Motor neuron (in vitro differentiated cells): ENCODE results near the gene BIRC5. TPM values are rescaled to one million over a fixed set of nuclear protein-coding genes. Genes with fewer than 3 reads are reported as not detected.
"Not testable (repeated sequence)": the region's sequence is repeated elsewhere in the genome, so short reads cannot be mapped to it uniquely, and the experiment has no call there.

Source experiments
- ATAC-seq, 8 experiments: fragments of 200-7000 bp; cut with Tn5 transposase; replicated peaks in 6 of 8; 2 replicates each; pipeline ENCODE4 v1.8.0; 2021; ENCODE audit warnings: mild to moderate bottlenecking in 8 of 8, moderate library complexity in 8 of 8
- H3K27ac ChIP-seq, 2 donors: fragments of 250-450 bp; sonication (Bioruptor Pico); 2 replicates each; pipeline ENCODE4 v1.9.0; 2021; ENCODE audit warnings: antibody characterized with exemption in 2 of 2, mild to moderate bottlenecking in 2 of 2, moderate library complexity in 1 of 2
- H3K4me1 ChIP-seq, 2 donors: fragments of 250-450 bp; sonication (Bioruptor Pico); replicated peaks in 1 of 2; 2 replicates each; pipeline ENCODE4 v1.6.1; 2021; ENCODE audit warnings: antibody characterized with exemption in 2 of 2, mild to moderate bottlenecking in 2 of 2, moderate library complexity in 1 of 2
- H3K4me3 ChIP-seq, 5 donors: fragments of 250-450 bp; sonication (Bioruptor Pico); 2 replicates each; pipeline ENCODE4 v1.9.0; 2021; ENCODE audit warnings: antibody characterized with exemption in 5 of 5, mild to moderate bottlenecking in 5 of 5, moderate library complexity in 4 of 5
- WGBS, 10 experiments: fragments of 450-650 bp; shearing (Covaris generic); methylation state at CpG; one replicate each; pipeline ENCODE4 v1.0.0; 2022; 5-methylcytosine and 5-hydroxymethylcytosine counted together
- in situ Hi-C, 9 experiments: fragments of 400-800 bp; cut with MboI; loops; one replicate each; pipeline ENCODE4 v1.15.0; 2021; ENCODE audit warnings: low sequenced_read_pairs in 9 of 9, low pct_unique_long_range_greater_than_20kb in 2 of 9; ENCODE audit not compliant: unreplicated experiment in 9 of 9
- total RNA-seq, 8 experiments: library from RNA; unstranded; fragments of 300-600 nt; gene quantifications; 2 replicates each; pipeline versions ENCODE4 v1.2.3 to v1.2.4, GENCODE V29; 2022

Gene BIRC5
- total RNA-seq, 8 experiments from 2014 or later, result 0.46 to 72.6 (median 3.1) TPM

GRCh38 chr17:78231991-78232858, 18.2 kb downstream of the BIRC5 start:
- peak overlapping the region in 3 of 5 donors; percentile 10 to 17 (median 10) for H3K4me3 ChIP-seq
- H3K27ac ChIP-seq, result no peak overlapping the region
- in situ Hi-C loops, result no loop called here
- 27 to 38% methylated on average over 3 to 8 of the region's 55 CpGs; no CpG with 5 or more reads in 8 of the 10 experiments for WGBS, 10 experiments
- peak; percentile 42 to 79 (median 52) for ATAC-seq
- peaks cover 16 to 36% of the 10 kb centered on the region in 2 donors for H3K4me1 ChIP-seq

- Histone ChIP-seq H3K4me1 (peaks cover 20 to 33% of the 10 kb centered on the region in 2 donors), H3K27ac (no peak overlapping the region), H3K4me3 (no peak overlapping the region)
- 80 to 94% methylated on average over 1 to 2 of the region's 2 CpGs; no CpG with 5 or more reads in 8 of the 10 experiments for WGBS, 10 experiments
- peak in 2 of 8 experiments; percentile 10 to 29 for ATAC-seq
- in situ Hi-C loops, result no loop called here
Observed at GRCh38 chr17:78232859-78233173, 18.8 kb downstream of the BIRC5 start.

- WGBS, 10 experiments, result 82 to 100% (median 93%) methylated on average over 1 to 5 of the region's 10 CpGs; no CpG with 5 or more reads in 6 of the 10 experiments
- in situ Hi-C loops, result no loop called here
- ATAC-seq, result no peak
- Histone ChIP-seq H3K4me1 (peaks cover 19 to 26% of the 10 kb centered on the region in 2 donors), H3K4me3 (no peak overlapping the region), H3K27ac (no peak overlapping the region)
Observed at GRCh38 chr17:78233678-78234077, 19.6 kb downstream of the BIRC5 start.

GRCh38 chr17:78234261-78234865, 20.3 kb downstream of the BIRC5 start:
- H3K4me1 ChIP-seq, result peaks cover 19 to 26% of the 10 kb centered on the region in 2 donors
- ATAC-seq, result no peak
- WGBS, 10 experiments, result 70 to 100% (median 81%) methylated on average over 1 to 6 of the region's 17 CpGs; no CpG with 5 or more reads in 5 of the 10 experiments
- no peak overlapping the region for H3K27ac ChIP-seq
- in situ Hi-C loops, result no loop called here
- no peak overlapping the region for H3K4me3 ChIP-seq

GRCh38 chr17:78235022-78235421, 21.0 kb downstream of the BIRC5 start:
- H3K27ac ChIP-seq, ATAC-seq, H3K4me3 ChIP-seq, in situ Hi-C loops: not testable (repeated sequence)
- peaks cover 19 to 26% of the 10 kb centered on the region in 2 donors for H3K4me1 ChIP-seq
- WGBS, 10 experiments, result 83 to 100% (median 95%) methylated on average over 1 to 5 of the region's 6 CpGs; no CpG with 5 or more reads in 3 of the 10 experiments

- Histone ChIP-seq H3K27ac (no peak overlapping the region), H3K4me1 (peaks cover 19 to 26% of the 10 kb centered on the region in 2 donors), H3K4me3 (no peak overlapping the region)
- in situ Hi-C loops, result no loop called here
- ATAC-seq, result no peak
- WGBS, 10 experiments, result 78% methylated on average over 5 of the region's 8 CpGs; no CpG with 5 or more reads in 9 of the 10 experiments
Observed at GRCh38 chr17:78235885-78236284, 21.8 kb downstream of the BIRC5 start.

GRCh38 chr17:78236362-78237127, 22.5 kb downstream of the BIRC5 start:
- Histone ChIP-seq H3K27ac (peak overlapping the region in 1 of 2 donors; percentile 29), H3K4me1 (peaks cover 14 to 20% of the 10 kb centered on the region in 2 donors), H3K4me3 (no peak overlapping the region)
- WGBS, 10 experiments, result 80 to 100% (median 88%) methylated on average over 2 to 7 of the region's 20 CpGs; no CpG with 5 or more reads in 7 of the 10 experiments
- in situ Hi-C loops, result no loop called here
- no peak for ATAC-seq

- 62 to 67% (median 66%) methylated on average over 1 to 6 of the region's 11 CpGs; no CpG with 5 or more reads in 7 of the 10 experiments for WGBS, 10 experiments
- in situ Hi-C loops, result no loop called here
- Histone ChIP-seq H3K4me3 (no peak overlapping the region), H3K4me1 (peaks cover 21 to 23% of the 10 kb centered on the region in 2 donors), H3K27ac (peak overlapping the region in 1 of 2 donors; percentile 29)
- ATAC-seq, result no peak
Observed at GRCh38 chr17:78237401-78238012, 23.5 kb downstream of the BIRC5 start.

- WGBS, 10 experiments, result 0 to 86% (median 76%) methylated on average over 1 to 3 of the region's 20 CpGs; no CpG with 5 or more reads in 5 of the 10 experiments
- Histone ChIP-seq H3K27ac (no peak overlapping the region), H3K4me3 (no peak overlapping the region), H3K4me1 (peaks cover 20 to 24% of the 10 kb centered on the region in 2 donors)
- ATAC-seq, result no peak
- in situ Hi-C loops, result no loop called here
Observed at GRCh38 chr17:78238823-78239488, 24.9 kb downstream of the BIRC5 start.

GRCh38 chr17:78239489-78239931, 25.5 kb downstream of the BIRC5 start:
- WGBS, 10 experiments, result 80 to 100% (median 90%) methylated on average over 1 to 5 of the region's 9 CpGs; no CpG with 5 or more reads in 6 of the 10 experiments
- in situ Hi-C loops, result no loop called here
- ATAC-seq, result no peak
- peaks cover 20 to 24% of the 10 kb centered on the region in 2 donors for H3K4me1 ChIP-seq
- H3K27ac ChIP-seq, result no peak overlapping the region
- no peak overlapping the region for H3K4me3 ChIP-seq

- H3K4me3 ChIP-seq, result no peak overlapping the region
- no peak overlapping the region for H3K27ac ChIP-seq
- in situ Hi-C loops, result no loop called here
- WGBS, 10 experiments, result 63 to 100% (median 100%) methylated on average over 1 to 6 of the region's 12 CpGs; no CpG with 5 or more reads in 5 of the 10 experiments
- ATAC-seq, result no peak
- peaks cover 20 to 24% of the 10 kb centered on the region in 2 donors for H3K4me1 ChIP-seq
Observed at GRCh38 chr17:78240012-78240655, 26.1 kb downstream of the BIRC5 start.
